HepG2 (cell line): ENCODE data around the gene MARK2. TPM values are rescaled to one million over a fixed set of nuclear protein-coding genes. Genes with fewer than 3 reads are reported as not detected.

Experiments
- AGO1 ChIP-seq: fragments of 200-400 bp; formaldehyde crosslinking; IDR thresholded peaks from 2 replicates; pipeline ENCODE4 v1.6.1; 2017; ENCODE audit warnings: mild to moderate bottlenecking, low read depth, low read length, moderate library complexity; ENCODE audit not compliant: poor library complexity, severe bottlenecking
- ARNTL ChIP-seq: sonication (generic); formaldehyde crosslinking; IDR thresholded peaks from 2 replicates; pipeline ENCODE4 v1.4.0; 2020; ENCODE audit warnings: mild to moderate bottlenecking, missing genetic modification reagents
- ERF ChIP-seq: IDR thresholded peaks from 2 replicates; pipeline ENCODE4 v1.6.1; 2018; ENCODE audit warnings: missing biosample characterization, missing genetic modification reagents
- HDAC1 ChIP-seq: sonication (generic); formaldehyde crosslinking; IDR thresholded peaks from 2 replicates; pipeline ENCODE4 v1.5.1; 2020; ENCODE audit warnings: mild to moderate bottlenecking, missing genetic modification reagents
- HNRNPL ChIP-seq: fragments of 200-400 bp; formaldehyde crosslinking; IDR thresholded peaks from 2 replicates; pipeline ENCODE4 v1.6.1; 2017; ENCODE audit warnings: mild to moderate bottlenecking, low read depth, low read length
- HOXA9 ChIP-seq: sonication (generic); formaldehyde crosslinking; IDR thresholded peaks from 2 replicates; pipeline ENCODE4 v1.8.1; 2022; ENCODE audit warnings: missing genetic modification reagents, mild to moderate bottlenecking, moderate library complexity, borderline replicate concordance
- KLF13 ChIP-seq: sonication (generic); formaldehyde crosslinking; IDR thresholded peaks from 2 replicates; pipeline ENCODE4 v1.4.0; 2020; ENCODE audit warnings: mild to moderate bottlenecking, missing genetic modification reagents
- KLF15 ChIP-seq: sonication (generic); formaldehyde crosslinking; IDR thresholded peaks from 2 replicates; pipeline ENCODE4 v1.8.1; 2023; ENCODE audit warnings: borderline replicate concordance, mild to moderate bottlenecking, inconsistent platforms, missing genetic modification reagents, mixed read lengths
- MAFG ChIP-seq: sonication (generic); formaldehyde crosslinking; IDR thresholded peaks from 2 replicates; pipeline ENCODE4 v1.5.1; 2020; ENCODE audit warnings: mild to moderate bottlenecking, missing genetic modification reagents
- MAZ ChIP-seq, 2 experiments: sonication (generic) in 1 of 2; formaldehyde crosslinking in 1 of 2; IDR thresholded peaks; 2 replicates each; pipeline versions ENCODE4 v1.5.0 to v1.6.1; 2012 to 2020; ENCODE audit warnings: low read depth in 2 of 2, mild to moderate bottlenecking in 2 of 2, borderline replicate concordance in 1 of 2, improper control_type of control experiment in 1 of 2, low read length in 1 of 2, missing genetic modification reagents in 1 of 2, moderate library complexity in 1 of 2
- NAIF1 ChIP-seq: sonication (generic); formaldehyde crosslinking; IDR thresholded peaks from 2 replicates; pipeline ENCODE4 v1.5.0; 2020; ENCODE audit warnings: mild to moderate bottlenecking, missing genetic modification reagents, borderline replicate concordance
- NRL ChIP-seq: sonication (generic); formaldehyde crosslinking; IDR thresholded peaks from 2 replicates; pipeline ENCODE4 v1.5.0; 2020; ENCODE audit warnings: missing genetic modification reagents, mild to moderate bottlenecking, moderate library complexity, borderline replicate concordance
- SOX5 ChIP-seq: IDR thresholded peaks from 2 replicates; pipeline ENCODE4 v1.6.1; 2016; ENCODE audit warnings: borderline replicate concordance
- TBX2 ChIP-seq: sonication (generic); formaldehyde crosslinking; IDR thresholded peaks from 2 replicates; pipeline ENCODE4 v1.5.0; 2020; ENCODE audit warnings: missing genetic modification reagents, mild to moderate bottlenecking, borderline replicate concordance
- ZBTB3 ChIP-seq: sonication (generic); formaldehyde crosslinking; IDR thresholded peaks from 2 replicates; pipeline ENCODE4 v1.4.0; 2020; ENCODE audit warnings: low read depth, mild to moderate bottlenecking, moderate library complexity, missing genetic modification reagents, borderline replicate concordance
- ZEB1 ChIP-seq: IDR thresholded peaks from 2 replicates; pipeline ENCODE4 v1.6.1; 2012; ENCODE audit warnings: mild to moderate bottlenecking, low read depth, inconsistent platforms; ENCODE audit not compliant: insufficient replicate concordance
- ZFP90 ChIP-seq: sonication (generic); formaldehyde crosslinking; IDR thresholded peaks from 2 replicates; pipeline ENCODE4 v1.8.0; 2022; ENCODE audit warnings: missing genetic modification reagents, mild to moderate bottlenecking, inconsistent platforms, borderline replicate concordance
- ZFY ChIP-seq: sonication (generic); formaldehyde crosslinking; IDR thresholded peaks from 2 replicates; pipeline ENCODE4 v1.4.0; 2020; ENCODE audit warnings: missing genetic modification reagents
- ZMYM3 ChIP-seq: sonication (generic); formaldehyde crosslinking; IDR thresholded peaks from 2 replicates; pipeline ENCODE4 v1.5.1; 2020; ENCODE audit warnings: mild to moderate bottlenecking, missing genetic modification reagents
- ZNF558 ChIP-seq: sonication (generic); formaldehyde crosslinking; IDR thresholded peaks from 2 replicates; pipeline ENCODE4 v1.9.0; 2022; ENCODE audit warnings: mild to moderate bottlenecking, missing genetic modification reagents, borderline replicate concordance
- polyA plus RNA-seq, 8 experiments: library from polyadenylated mRNA; depleted of rRNA in 3 of 8; stranded (reverse) in 7 of 8; unstranded in 1 of 8; fragments of >200 nt; fragmentation: Illumina TruSeq in 4 of 8; extraction: Trizol in 4 of 8; gene quantifications; 2 replicates each; pipeline versions ENCODE4 v1.2.1 to v1.2.3, GENCODE V29; 2011 to 2016; ENCODE audit warnings: low read depth in 4 of 8, missing spikeins in 1 of 8, mixed read lengths in 1 of 8; ENCODE audit not compliant: insufficient read depth in 1 of 8
- total RNA-seq, 5 experiments: library from RNA; depleted of rRNA; stranded (reverse); fragments of >200 nt; fragmentation: Illumina TruSeq; extraction: Trizol; gene quantifications; 2 replicates each; pipeline ENCODE4 v1.2.3, GENCODE V29; 2016; ENCODE audit warnings: low read depth in 1 of 5
- TF ChIP-seq, protein P1 (sequence below): IDR thresholded peaks from 2 replicates; pipeline ENCODE4 v1.6.1; 2016; ENCODE audit warnings: low read depth, borderline replicate concordance
- TF ChIP-seq, protein P2 (sequence below): IDR thresholded peaks from 2 replicates; pipeline ENCODE4 v1.6.1; 2012; ENCODE audit warnings: inconsistent platforms
- TF ChIP-seq, protein P3 (sequence below): sonication (generic); formaldehyde crosslinking; IDR thresholded peaks from 2 replicates; pipeline ENCODE4 v1.9.0; 2021; ENCODE audit warnings: missing genetic modification reagents, borderline replicate concordance

MARK2 gene
- total and polyA plus RNA-seq, 2 of the 13 experiments (the other 11 are each of a cell fraction or from before 2014, with no cell fraction given), result 13.5 to 13.9 TPM

DNA sequence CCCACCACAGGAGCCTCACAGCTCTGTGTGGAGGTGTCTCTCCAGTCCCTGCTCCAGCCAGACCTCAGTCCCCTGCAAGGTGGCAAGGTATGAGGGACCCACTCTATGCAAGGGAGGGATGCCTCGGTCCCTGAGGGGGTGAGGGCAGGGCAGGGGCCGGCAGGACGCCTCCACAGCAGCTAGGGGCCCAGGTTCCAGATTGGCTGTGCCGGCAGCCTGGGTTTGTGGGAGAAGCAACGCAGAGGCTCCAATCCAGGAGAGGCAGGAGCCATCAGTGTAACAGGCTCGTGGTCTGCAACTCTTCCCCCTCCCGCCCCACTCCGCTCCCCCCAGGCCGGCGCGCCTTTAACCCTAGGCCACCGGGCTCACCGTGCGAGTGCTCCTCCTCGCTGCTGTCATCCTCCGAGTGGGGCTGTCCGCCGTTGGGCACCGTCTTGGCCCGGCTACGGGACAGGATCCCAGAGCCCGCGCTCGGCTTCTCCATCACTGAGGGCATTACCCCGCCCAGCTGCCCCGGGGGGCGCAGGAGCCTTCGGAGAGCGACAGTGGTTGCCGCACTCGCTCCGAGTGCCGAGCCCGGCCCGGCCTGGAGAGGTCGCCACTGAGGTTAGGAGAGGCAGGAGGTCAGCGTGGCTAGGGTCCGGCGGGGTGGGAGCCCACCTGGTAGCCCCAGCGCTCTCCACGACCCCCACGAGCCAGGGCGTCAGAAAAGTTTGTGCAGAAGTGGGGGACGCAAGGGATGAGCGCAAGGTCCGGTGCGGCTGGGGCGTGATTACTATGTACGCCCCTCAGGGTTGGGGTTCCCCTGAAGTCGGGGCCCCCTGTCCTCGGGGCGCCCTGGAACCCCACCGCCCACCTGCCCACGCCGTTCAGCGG is 77.3 kb downstream of the MARK2 start (continued):
- TF ChIP-seq NRL (CRISPR knock-in tag), result peak; percentile 69; the same call in 1 of the 2 replicates
- peak; percentile 7; the same call in 1 of the 2 replicates for TF ChIP-seq HDAC1 (CRISPR knock-in tag)
- TF ChIP-seq ZEB1, result no peak
- TF ChIP-seq HNRNPL, result 0 out of 2 replicates have a peak, but pooled peaks have one; percentile 18
- TF ChIP-seq SOX5 (CRISPR knock-in tag), result peak; percentile 11; the same call in 1 of the 2 replicates
- TF ChIP-seq ARNTL (CRISPR knock-in tag), result no peak
- no peak for TF ChIP-seq MAFG (CRISPR knock-in tag)
- no peak for TF ChIP-seq ZBTB3 (CRISPR knock-in tag)
- TF ChIP-seq ZNF558 (CRISPR knock-in tag), result no peak
- TF ChIP-seq, protein P1, sequence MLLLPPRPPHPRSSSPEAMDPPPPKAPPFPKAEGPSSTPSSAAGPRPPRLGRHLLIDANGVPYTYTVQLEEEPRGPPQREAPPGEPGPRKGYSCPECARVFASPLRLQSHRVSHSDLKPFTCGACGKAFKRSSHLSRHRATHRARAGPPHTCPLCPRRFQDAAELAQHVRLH (CRISPR knock-in tag), result 0 out of 2 replicates have a peak, but pooled peaks have one; percentile 4
- TF ChIP-seq, protein P2, sequence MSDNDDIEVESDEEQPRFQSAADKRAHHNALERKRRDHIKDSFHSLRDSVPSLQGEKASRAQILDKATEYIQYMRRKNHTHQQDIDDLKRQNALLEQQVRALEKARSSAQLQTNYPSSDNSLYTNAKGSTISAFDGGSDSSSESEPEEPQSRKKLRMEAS, result peak; percentile 52
- peak; percentile 11; the same call in 1 of the 2 replicates for TF ChIP-seq HOXA9 (CRISPR knock-in tag)
- TF ChIP-seq TBX2 (CRISPR knock-in tag), result peak; percentile 31; the same call in 1 of the 2 replicates
- TF ChIP-seq ERF, result peak; percentile 35; the same call in 1 of the 2 replicates
- TF ChIP-seq ZFP90, result peak; percentile 56; the same call in 1 of the 2 replicates
- TF ChIP-seq KLF15, result no peak
- no peak for TF ChIP-seq NAIF1 (CRISPR knock-in tag)
- no peak for TF ChIP-seq MAZ (IDR thresholded peaks at IDR 0.05; ENCODE audit: borderline replicate concordance, low read depth, low read length)
- TF ChIP-seq MAZ (CRISPR knock-in tag; IDR thresholded peaks at IDR 0.05; ENCODE audit: low read depth), result 0 out of 2 replicates have a peak, but pooled peaks have one; percentile 2
- TF ChIP-seq ZMYM3 (CRISPR knock-in tag), result peak; percentile 44; the same call in 1 of the 2 replicates
- TF ChIP-seq AGO1, result peak; percentile 48
- TF ChIP-seq, protein P3, sequence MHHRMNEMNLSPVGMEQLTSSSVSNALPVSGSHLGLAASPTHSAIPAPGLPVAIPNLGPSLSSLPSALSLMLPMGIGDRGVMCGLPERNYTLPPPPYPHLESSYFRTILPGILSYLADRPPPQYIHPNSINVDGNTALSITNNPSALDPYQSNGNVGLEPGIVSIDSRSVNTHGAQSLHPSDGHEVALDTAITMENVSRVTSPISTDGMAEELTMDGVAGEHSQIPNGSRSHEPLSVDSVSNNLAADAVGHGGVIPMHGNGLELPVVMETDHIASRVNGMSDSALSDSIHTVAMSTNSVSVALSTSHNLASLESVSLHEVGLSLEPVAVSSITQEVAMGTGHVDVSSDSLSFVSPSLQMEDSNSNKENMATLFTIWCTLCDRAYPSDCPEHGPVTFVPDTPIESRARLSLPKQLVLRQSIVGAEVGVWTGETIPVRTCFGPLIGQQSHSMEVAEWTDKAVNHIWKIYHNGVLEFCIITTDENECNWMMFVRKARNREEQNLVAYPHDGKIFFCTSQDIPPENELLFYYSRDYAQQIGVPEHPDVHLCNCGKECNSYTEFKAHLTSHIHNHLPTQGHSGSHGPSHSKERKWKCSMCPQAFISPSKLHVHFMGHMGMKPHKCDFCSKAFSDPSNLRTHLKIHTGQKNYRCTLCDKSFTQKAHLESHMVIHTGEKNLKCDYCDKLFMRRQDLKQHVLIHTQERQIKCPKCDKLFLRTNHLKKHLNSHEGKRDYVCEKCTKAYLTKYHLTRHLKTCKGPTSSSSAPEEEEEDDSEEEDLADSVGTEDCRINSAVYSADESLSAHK (CRISPR knock-in tag), result no peak
- no peak for TF ChIP-seq KLF13 (CRISPR knock-in tag)
- 0 out of 2 replicates have a peak, but pooled peaks have one; percentile 23 for TF ChIP-seq ZFY (CRISPR knock-in tag)
